ENCODE results near the gene CLEC16A.

Gene CLEC16A

DNA sequence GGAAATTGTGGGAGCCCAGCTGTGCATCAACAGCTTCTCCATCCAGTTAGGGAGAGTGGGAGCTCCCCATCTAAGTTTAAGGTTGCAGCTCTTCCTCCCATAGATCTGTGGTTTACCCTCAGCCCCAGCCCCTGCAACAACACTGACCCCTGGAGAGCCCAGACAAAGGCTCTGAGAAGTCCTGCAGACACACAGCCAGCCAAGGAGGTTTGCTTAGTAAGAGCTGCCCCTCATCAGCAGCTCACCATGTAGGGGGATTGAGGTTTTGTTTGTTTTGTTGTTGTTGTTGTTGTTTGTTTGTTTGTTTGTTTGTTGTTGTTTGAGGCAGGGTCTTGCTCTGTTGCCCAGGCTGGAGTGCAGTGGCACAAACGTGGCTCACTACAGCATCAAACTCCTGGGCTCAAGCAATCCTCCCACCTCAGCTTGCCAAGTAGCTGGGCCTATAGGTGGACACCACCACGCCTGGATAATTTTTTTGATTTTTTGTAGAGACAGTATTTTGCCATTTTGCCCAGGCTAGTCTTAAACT, 138.6 kb downstream of the CLEC16A start:
- intact Hi-C loops (cut with DNase I): no loop called here
- no peak for DNase-seq

DNA sequence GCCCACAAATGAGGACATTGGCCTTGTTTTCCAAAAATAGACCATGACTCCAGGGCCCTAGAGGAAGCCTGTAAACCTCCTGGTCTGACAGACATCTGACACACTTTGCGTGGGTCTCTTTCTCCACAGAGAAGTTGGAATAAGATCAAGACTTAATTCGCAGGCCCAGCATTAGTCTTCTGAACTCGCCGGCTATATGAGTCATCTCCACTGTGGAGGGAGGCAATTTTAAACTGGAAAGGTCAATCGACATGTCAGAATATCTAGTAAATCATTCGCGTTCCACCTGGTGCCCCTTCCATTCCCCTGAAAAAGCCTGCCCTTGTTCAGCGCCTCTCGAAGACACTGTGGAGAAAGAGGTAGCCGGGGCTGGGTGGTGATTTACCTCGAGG, 140.1 kb downstream of the CLEC16A start:
- no peak for DNase-seq
- intact Hi-C loops (cut with DNase I): no loop called here

DNA sequence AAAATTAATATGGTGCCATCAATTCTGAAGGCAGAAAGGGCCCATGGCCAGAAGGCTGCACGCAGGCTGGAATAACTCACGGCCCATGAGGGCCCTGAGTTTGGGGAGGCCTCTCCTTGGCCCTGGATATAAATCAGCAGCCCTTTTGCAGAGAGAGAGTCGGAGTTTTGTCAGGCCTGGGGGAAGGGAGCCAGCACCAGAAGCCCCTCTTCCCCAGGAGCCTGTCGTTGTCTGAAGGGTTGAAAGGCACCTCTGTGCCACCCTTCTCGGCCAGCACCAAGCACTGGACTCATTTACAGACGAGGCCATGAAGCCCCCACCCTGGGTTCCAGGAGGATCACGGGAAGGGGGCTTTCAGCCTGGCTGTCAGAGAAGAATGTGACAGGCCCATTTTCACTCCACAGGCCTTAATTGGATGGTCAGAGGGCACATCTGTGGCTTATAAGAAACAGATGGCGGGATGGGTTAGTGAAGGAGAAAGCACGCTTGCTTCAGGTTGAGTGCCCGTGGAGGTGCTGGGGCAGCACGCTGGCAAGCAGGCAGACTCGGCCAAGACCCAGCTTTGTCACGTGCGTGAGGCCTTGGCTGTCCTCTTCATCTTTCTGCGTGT, 140.6 kb downstream of the CLEC16A start:
- intact Hi-C loops (cut with DNase I): no loop called here
- peak in 2 of 42 donors; percentile 28 to 46 for DNase-seq

DNA sequence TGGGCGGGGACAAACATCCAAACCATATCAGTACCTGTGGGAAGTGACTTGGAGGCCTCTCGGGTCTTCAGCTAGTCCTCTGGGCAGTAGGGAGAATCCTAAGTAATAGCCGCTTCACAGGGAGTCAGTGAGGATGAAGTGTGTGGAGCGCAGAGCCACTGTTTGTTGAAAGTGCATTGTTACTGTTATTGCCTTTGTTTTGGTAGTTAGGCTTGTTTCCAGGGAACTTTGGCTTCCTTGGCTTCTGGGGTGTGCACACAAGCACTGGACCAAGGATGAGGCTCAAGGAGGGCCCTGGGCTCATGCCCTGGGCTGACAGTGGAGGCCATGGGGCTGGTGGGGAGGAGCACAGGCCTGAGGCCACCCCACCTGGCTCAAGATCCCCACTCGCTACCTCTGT, 141.6 kb downstream of the CLEC16A start:
- intact Hi-C loops (cut with DNase I): no loop called here

DNA sequence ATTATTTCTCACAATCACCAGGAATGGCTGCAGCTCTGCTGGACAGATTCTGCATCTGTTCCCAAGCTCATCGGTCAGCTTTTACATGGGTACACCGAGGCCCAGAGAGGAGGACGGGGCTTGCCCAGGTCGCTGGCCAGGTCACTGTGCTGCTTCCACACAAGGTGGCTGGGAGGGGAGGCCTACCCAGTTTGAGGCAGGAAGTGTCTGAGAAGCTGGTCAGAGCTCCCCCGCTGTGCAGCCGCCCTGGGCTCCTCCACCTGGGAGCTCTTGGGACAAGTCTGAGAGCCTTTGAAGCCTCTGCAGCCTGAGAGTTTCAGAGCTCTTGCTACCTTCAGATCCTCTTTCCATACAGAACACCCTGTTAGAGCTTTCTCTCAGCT, 143.3 kb downstream of the CLEC16A start:
- intact Hi-C loops (cut with DNase I): no loop called here
- DNase-seq: no peak

More for the DNA sequence above, 141.6 kb downstream of the CLEC16A start:
- DNase-seq: no peak

DNA sequence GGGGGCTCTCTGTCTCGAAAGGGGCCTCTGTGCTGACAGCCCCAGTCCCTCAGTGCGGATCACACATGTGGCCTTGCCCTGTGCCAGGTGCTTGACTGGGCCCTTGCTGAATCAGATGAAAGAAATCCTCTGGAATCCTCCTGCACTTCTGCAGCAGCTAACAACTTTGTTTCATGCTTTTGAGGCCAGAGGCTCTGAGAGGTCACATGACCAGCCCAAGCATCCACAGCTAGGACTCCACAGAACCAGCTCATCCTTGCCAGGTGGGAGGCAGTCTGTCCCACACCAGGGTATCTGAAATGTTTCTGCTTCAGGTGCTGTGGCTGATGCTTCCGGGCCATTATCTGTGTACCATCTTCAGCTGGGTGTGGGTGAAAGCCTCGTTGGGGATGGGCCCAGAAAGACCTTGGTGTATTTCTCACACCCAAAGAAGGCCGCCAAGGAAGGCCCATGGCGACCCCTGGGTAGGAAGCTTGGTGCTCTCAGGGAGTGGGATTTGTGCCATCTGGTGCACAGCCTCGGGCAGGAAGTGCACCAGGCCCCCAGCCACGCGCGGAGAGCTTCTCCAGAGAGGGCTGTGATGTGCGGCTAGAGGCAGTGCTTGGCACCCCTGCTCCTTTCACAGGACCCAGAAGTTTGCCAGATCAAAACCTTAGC, 143.8 kb downstream of the CLEC16A start:
- DNase-seq: no peak
- intact Hi-C loops (cut with DNase I): no loop called here

DNA sequence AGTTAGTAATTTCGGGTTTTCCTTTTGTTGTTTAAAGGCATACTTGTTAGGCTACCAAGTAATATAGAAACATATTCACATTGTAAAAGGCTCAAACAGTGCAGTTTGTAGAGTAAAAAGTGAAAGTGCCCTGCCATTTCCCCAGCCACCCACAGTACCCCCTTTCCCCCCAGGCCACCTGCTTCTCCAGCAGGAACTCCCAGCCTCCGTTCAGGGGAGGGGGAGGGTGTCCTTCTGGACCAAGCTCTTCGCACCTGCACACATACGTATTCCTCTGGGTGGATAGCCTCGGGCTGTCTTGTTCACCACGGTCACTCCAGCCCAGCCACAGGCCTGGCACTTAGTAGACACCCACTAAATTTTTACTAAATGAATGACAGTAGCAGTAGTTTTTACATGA, 144.5 kb downstream of the CLEC16A start:
- no peak for DNase-seq
- intact Hi-C loops (cut with DNase I): no loop called here

DNA sequence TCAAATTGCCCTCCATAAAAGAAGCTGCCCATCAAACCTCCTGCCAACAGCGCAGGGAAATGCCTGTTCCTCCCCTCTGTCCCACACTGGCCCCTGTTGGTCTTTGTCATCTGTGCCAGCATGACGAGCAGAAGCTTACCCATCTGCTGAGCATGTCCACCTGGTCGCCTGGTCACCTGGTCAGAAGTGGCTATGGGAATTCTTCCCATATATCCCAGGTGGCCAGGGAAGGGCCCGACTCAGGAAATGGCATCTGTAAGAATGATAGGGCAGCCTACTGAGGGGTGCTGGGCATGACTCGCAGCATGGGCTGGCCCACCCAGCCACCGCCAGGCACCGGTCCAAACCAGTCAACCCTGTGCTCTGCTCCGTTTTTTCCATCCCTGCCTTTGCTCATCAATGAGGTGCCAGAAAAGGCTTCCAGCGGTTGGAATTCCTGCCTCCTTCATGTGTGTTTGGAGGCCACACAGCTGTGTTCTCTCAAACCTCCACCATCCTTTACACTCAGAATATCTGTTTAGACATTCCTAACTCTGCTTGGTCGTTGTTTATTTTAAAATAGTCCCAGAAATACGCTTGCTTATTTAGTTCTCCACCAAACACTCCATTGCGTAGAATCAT, 145.2 kb downstream of the CLEC16A start:
- DNase-seq: no peak
- intact Hi-C loops (cut with DNase I): no loop called here

DNA sequence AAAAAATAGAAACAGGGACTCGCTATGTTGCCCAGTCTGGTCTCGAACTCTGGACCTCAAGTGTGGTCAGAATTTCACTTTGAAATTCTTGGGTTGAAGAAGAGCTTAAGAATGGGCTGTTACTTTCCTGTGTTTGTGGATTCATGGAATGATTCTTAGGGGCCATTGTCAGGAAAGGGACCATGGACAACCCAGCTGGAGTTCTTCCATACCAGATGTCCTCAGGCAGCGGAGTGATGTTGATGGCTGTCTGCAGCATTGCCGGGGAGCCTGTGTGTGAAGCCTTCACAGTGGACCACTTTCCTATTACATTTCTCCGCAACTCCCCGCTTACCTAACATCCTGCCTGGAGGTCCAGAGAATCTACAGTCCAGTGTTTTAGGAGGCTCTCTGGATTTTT, 145.9 kb downstream of the CLEC16A start:
- intact Hi-C loops (cut with DNase I): no loop called here
- DNase-seq: no peak

DNA sequence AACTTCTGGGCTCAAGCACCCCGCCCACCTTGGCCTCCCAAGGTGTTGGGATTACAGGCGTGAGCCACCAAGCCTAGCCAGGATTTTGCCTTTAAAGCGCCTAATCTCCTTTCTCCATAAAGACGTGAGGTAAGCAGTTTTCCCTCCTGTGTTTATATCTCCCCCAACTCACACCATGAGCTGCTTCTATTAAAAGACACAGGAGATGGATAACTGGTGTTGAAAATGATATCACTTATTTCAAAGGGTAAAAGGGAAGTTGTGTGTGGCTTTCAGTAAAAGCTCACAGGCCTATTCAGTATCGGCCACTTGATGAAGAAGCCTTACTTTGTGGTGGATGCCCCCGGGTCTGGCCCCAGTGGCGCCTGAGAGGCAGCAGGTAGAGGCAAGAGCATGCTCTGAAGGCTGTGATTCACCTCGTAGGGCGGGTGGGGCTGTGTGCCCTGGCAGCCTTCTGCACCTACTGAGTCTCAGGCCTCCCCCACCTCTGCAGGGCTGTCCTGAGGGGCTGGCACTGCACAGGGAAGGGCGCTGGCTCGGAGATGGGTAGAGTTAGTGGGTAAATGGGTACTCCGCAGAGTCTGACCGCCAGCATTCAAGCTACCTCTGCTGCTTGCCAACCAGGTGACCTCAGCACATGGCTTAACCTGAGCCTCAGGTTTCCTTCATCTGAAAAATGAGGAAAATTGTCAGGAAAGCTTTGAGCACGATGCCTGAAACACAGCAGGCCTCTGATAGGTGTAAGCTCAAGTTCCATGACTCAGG, 146.8 kb downstream of the CLEC16A start:
- DNase-seq: no peak
- intact Hi-C loops (cut with DNase I): no loop called here

DNA sequence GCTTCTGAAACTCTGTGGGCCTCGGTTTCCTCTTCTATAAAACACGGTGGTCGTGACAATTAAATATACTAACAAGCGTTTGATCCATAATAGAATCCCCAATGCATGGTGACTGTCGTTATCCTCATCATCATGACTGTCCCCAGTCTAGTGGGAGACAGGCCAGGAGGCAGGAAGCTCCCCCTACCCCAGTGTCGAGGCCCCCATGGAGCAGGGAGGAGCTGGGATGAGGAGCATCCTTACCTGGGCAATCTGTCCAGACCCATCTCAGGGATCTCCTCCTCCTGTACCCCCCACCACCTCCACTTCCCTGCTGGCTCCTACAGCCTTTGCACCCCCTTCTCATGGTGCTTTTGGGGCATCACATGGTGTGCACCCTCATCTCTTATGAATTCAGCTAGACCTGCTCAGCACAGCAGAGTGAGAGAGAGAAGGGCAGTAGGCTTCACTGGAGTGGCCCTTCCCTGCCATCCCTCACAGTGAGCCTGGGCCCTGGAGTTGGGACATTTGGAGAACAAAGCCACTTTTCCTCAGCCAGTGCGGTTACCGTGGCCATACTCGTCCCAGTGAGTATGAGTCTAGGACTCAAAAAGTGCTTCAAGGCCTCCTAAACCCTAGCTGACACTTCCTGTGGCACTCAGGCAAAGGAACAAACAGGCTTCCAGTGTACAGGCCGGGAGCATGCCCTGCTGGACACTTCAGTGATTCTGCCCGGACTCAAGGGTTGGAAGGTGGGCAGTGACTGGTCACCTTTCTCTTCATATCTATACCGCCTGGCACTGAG, 148.6 kb downstream of the CLEC16A start:
- intact Hi-C loops (cut with DNase I): no loop called here

DNA sequence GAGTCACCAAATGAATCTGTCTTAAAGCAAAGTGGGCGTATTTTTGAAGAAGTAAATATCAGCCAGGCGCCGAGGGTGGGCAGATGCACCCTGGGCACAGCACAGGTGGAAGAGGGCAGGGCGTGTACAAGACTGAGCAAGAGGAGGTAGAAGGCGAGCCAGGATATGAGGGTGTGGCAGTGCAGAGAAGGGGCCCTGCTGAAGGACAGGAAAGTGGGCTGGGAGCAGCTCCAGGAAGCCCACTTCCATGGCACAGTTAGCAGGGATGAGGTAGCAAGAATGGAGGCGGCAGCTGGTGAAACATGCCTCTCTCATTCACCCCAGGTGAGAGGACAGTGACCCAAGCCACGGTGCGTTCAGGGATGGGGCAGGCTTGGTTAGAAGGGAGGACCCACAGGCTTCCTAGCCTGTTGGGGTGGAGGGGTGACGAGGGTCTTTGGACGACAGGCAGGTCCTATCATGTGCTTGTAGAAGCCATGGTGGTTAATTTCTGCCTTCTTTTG, 149.3 kb downstream of the CLEC16A start:
- intact Hi-C loops (cut with DNase I): no loop called here
- DNase-seq: no peak

More for the DNA sequence above, 148.6 kb downstream of the CLEC16A start:
- DNase-seq: no peak

DNA sequence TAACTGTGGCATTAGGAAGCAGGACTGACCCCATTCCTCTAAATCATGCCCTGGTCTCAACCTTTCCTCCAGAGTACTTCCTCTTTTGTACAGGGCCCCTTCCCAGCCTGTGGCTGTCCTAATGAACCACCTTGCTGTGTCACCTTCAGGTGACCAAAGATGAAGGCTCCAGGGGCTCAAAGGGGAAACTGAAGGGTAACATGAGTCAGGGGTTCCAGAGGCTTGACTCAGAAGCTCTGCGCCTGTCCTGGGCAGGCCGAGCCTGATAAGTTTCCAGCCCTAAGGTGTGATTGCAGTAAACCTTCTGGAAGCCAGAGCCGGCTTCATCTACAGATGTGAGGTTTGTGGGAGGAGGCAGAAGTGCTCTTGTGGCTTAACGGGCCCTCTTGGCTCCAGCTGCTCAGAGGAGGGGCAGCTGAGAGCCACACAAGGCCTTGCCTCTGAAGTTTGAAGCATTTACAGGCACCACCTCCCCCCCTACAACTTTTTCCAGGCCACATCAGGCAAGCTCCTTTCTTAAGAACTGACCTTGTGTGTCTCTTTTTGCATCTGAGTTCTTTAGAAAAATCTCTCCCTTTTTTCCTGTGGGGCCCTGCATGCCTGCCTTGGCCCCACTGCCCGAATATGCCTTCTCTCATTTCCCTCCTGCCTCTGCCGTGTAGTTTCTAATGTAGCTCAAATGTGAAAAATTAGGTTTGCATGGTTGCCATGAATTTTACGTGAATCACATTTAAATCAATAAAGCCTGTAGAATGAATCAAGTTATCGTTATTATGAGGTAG, 149.9 kb downstream of the CLEC16A start:
- no peak for DNase-seq
- intact Hi-C loops (cut with DNase I): no loop called here

DNA sequence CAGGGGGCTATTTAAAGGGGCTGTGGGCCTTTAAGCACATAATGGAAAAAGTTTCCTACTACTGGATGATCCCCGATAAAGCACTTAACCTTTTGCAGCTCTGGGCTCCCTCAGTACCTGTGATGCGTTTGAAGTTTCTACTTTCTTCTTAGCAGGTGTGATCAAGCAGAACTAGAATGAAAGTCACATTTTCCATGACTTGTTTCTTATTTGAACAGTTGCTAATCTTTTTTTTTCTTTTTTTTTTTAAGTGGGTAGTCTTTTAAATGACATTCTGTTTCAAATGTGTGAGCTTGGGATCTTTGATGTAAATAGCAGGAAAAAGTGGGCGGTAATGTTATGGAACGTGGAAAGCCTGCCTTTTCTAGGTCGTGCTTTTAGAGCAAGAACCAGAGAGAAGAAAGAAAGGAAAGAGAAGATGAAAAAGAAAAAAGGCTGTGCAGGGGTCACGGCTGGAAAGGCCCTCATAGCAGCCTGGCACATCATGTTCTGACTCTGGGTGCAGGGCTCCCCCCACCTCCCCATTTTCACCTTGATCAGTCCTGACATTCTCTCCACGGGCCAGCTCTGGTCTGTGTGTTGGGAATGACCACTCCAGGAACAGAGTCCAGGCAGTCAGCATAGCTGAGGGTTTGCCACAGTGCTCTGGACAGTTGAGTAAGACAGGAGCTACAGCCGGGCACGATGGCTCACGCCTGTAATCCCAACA, 150.6 kb downstream of the CLEC16A start:
- peak in 2 of 42 donors; percentile 31 to 38 for DNase-seq
- intact Hi-C loops (cut with DNase I): no loop called here

DNA sequence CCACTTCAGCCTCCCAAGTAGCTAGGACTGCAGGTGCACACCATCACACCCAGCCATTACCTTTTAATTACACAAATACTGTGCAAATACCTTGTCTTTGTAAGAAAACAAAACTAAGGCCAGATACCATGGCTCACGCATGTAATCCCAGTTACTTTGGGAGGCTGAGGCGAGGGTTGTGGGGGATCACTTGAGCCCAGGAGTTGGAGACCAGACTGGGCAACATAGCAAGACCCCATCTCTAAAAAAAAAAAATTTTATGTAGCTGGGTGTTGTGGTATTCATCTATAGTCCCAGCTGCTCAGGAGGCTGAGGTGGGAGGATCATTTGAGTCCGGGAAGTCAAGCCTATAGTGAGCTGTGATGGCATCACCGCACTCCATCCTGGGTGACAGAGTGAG, 151.6 kb downstream of the CLEC16A start:
- no peak for DNase-seq
- intact Hi-C loops (cut with DNase I): no loop called here

DNA sequence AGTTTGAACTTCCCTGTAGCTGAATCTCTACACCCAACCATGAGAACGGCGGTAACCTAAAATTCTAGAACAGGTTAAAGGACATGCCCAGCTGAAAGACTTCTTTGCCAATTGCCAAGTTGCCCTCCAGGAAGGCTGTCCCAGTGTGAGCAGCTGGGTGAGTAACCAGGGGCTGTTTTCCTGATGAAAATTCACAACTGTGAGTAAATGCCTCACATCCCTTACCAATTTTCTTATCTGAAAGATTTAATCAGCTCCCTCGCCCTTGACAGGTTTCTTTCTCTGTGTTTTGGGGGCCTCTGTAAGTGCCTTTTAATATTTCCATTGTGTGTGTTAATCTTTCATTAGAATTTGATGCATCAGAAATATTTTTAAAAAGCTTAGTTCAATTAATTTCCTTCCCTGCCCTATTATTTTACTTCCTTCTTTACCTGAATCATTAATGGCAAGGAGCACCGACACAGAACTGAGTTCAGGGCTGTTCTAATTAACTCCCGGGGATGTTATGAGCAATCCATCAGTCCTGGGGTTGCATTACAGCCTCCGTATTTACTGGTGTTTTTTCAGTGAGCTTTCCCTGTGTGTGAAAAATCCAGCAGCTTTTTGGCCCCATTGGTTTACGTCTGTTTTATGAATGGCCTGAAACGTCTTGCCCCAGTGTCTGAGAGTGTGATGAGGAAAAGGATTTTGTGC, 152.9 kb downstream of the CLEC16A start:
- intact Hi-C loops (cut with DNase I): no loop called here
- no peak for DNase-seq

DNA sequence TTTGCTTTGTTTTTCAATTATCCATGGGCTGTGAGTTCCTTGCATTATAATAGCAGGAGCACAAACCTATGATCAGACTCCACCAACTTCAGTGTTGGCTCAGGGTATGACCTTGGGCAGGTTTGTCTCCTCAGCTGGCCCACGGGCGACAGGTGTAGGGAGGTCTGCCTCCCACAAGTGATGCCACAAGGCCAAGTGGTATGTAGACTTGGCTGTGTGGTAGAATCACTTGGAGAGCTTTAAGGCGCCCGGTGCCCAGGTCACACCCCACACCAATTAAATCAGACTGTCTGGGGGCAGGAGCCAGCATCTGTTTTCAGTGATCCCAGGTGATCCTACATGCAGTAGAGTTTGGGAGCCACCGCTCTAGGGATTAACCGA, 153.4 kb downstream of the CLEC16A start:
- no peak for DNase-seq
- intact Hi-C loops (cut with DNase I): no loop called here

Data from head of caudate nucleus (tissue), 42 donors.